ENCODE measurements around the gene CATSPERD. TPM values are rescaled to one million over a fixed set of nuclear protein-coding genes. Genes with fewer than 3 reads are reported as not detected.

CATSPERD gene
- polyA plus RNA-seq, 4 donors: not detected

GRCh38 chr19:5784581-5785147 lies 64.2 kb downstream of the CATSPERD start, which contains the start of gene PRR22:
TSS of gene PRR22 (minus strand) at chr19:5784746. CDS start at chr19:5784660, 86 bp downstream.
- DNase-seq (ENCODE audit: low read depth in 4 of 4, low spot score in 2 of 4): no peak

GRCh38 chr19:5785423-5785822 lies 65.0 kb downstream of the CATSPERD start:
- DNase-seq (ENCODE audit: low read depth in 4 of 4, low spot score in 2 of 4): no peak

- DNase-seq (ENCODE audit: low read depth in 4 of 4, low spot score in 2 of 4): no peak
Observed at GRCh38 chr19:5786593-5787408, 66.4 kb downstream of the CATSPERD start.

- DNase-seq (ENCODE audit: low read depth in 4 of 4, low spot score in 2 of 4): no peak
Observed at GRCh38 chr19:5787409-5788182, 67.2 kb downstream of the CATSPERD start.

GRCh38 chr19:5788422-5788821 lies 68.0 kb downstream of the CATSPERD start:
- no peak for DNase-seq (ENCODE audit: low read depth in 4 of 4, low spot score in 2 of 4)

GRCh38 chr19:5789351-5789761 lies 68.9 kb downstream of the CATSPERD start:
- no peak for DNase-seq (ENCODE audit: low read depth in 4 of 4, low spot score in 2 of 4)

- DNase-seq (ENCODE audit: low read depth in 4 of 4, low spot score in 2 of 4): no peak
Observed at GRCh38 chr19:5789886-5790558, 69.6 kb downstream of the CATSPERD start.

GRCh38 chr19:5790559-5791520 lies 70.4 kb downstream of the CATSPERD start, which contains the start of gene DUS3L:
TSS of gene DUS3L (minus strand) at chr19:5791163. CDS start at chr19:5791141, 22 bp downstream.
- peak; percentile 87 to 94 (median 92) for DNase-seq (ENCODE audit: low read depth in 4 of 4, low spot score in 2 of 4)

GRCh38 chr19:5792224-5792623 lies 71.8 kb downstream of the CATSPERD start:
- no peak for DNase-seq (ENCODE audit: low read depth in 4 of 4, low spot score in 2 of 4)

- DNase-seq (ENCODE audit: low read depth in 4 of 4, low spot score in 2 of 4): no peak
Observed at GRCh38 chr19:5793188-5793587, 72.8 kb downstream of the CATSPERD start.

- DNase-seq (ENCODE audit: low read depth in 4 of 4, low spot score in 2 of 4): no peak
Observed at GRCh38 chr19:5795382-5795919, 75.0 kb downstream of the CATSPERD start.

- DNase-seq (ENCODE audit: low read depth in 4 of 4, low spot score in 2 of 4): no peak
Observed at GRCh38 chr19:5798244-5798643, 77.8 kb downstream of the CATSPERD start.

- DNase-seq (ENCODE audit: low read depth in 4 of 4, low spot score in 2 of 4): no peak
Observed at GRCh38 chr19:5799247-5800241, 79.1 kb downstream of the CATSPERD start.

- no peak for DNase-seq (ENCODE audit: low read depth in 4 of 4, low spot score in 2 of 4)
Observed at GRCh38 chr19:5800361-5801270, 80.2 kb downstream of the CATSPERD start.

- peak in 1 of 4 donors; percentile 55 for DNase-seq (ENCODE audit: low read depth in 4 of 4, low spot score in 2 of 4)
Observed at GRCh38 chr19:5801796-5802619, 81.6 kb downstream of the CATSPERD start.

- DNase-seq (ENCODE audit: low read depth in 4 of 4, low spot score in 2 of 4): no peak
Observed at GRCh38 chr19:5803441-5803751, 83.0 kb downstream of the CATSPERD start.
